GF-D8 (cell line): ENCODE results near the gene SHCBP1L.
"Not testable (repeated sequence)": the region's sequence is repeated elsewhere in the genome, so short reads cannot be mapped to it uniquely, and the experiment has no call there.

ENCODE experiments used
- DNase-seq: peaks from one replicate; lab custom pipeline; 2025; lab: John Stamatoyannopoulos, UW

Gene SHCBP1L

GRCh38 chr1:182965096-182965495 is 12.1 kb upstream of the SHCBP1L start:
- no peak for DNase-seq

GRCh38 chr1:182962554-182963115 is 9.7 kb upstream of the SHCBP1L start:
- no peak for DNase-seq

GRCh38 chr1:182960046-182960445 is 7.1 kb upstream of the SHCBP1L start:
- DNase-seq, result no peak

DNA sequence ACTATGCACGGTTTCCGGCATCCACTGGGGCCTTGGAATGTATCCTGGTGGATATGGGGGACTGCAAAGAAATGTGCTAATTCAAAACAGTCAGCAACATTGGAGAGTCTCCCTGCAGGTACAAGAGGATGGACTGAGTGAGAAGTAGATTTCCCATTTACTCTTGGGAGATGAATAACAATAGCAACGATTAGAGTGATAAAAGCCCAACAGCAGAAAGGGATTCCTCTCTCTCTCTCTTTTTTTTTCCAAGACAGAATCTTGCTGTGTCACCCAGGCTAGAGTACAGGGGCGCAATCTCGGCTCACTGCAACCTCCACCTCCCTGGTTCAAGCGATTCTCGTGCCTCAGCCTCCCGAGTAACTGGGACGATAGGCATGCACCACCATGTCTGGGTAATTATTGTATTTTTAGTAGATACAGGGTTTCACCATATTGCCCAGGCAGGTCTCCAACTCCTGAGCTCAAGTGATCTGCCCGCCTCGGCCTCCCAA is 5.0 kb upstream of the SHCBP1L start:
- DNase-seq, result no peak

DNA sequence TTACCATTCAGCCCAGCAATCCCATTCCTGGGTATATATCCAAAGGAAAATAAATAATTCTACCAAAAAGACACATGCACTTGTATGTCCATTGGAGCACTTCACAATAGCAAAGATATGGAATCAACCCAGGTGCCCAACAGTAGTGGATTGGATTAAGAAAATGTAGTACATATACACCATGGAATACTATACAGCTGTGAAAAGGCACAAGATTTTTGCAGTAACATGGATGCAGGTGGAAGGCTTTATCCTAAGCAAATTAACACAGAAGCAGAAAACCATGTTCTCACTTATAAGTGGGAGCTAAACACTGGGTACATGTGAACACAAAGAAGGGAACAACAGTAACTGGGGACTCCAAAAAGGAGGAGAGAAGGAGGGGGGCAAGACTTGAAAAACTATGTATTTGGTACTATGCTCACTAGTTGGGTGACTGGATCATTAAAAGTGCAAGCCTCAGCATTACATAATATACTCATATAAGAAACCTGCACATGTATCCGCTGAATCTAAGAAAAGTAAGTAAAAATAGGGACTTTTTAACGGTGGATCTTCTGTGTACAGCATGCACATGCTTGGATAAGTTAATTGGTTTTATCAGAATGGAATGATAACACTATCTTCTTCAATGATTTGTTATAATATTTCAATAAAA is 3.9 kb upstream of the SHCBP1L start:
- no peak for DNase-seq

GRCh38 chr1:182955596-182956588 is 2.9 kb upstream of the SHCBP1L start:
- no peak for DNase-seq

DNA sequence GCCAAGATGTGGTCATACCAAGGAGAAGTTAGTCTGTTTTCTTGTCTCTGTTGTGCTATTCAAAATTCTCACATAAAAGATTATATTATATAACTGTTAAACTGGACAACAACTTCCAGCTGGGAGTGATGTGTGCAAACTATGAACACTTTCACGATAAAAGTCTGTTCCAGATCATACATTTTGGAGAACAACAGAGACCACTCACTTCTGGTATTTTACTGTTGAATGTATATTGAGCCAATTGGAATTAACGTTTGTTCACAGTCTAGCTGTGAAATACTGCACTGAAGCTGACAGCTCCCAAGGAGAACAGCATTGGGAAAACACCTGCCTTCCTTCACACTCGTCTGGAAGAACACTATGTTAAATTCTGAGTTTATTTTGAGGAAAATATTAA is 860 bp upstream of the SHCBP1L start:
- DNase-seq, result no peak

DNA sequence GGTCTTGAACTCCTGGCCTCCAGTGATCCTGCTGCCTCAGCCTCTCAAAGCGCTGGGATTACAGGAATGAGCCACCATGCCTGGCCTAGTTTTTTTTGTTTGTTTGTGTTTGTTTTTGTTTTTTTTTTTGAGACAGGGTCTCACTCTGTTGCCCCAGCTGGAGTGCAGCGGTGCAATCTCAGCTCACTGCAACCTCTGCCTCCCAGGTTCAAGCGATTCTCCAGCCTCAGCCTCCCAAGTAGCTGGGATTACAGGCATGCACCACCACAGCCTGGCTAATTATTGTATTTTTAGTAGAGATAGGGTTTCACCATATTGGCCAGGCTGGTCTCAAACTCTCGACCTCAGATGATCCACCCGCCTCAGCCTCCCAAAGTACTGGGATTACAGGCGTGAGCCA is 9.6 kb downstream of the SHCBP1L start:
- not testable (repeated sequence) for DNase-seq

DNA sequence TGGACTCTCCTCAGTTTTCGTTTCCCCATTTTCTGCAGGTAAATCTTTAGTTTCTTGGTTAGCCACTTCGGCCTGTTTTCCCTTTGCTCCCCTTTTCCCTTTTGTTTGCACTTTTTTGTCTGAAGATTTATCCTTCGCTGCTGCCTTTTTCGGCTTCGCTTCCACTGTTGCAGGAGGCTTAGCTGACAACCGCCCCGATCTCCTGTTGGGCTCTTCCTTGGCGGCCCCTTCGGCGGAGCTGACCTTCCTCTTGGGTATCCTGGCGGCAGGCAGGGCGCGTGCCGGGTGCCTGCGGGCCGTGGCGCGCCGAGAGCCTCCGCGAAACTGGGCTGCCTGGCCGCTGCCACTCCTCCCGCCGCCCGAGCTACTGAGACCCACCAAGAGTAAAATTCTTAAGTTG is 10.8 kb downstream of the SHCBP1L start:
- not testable (repeated sequence) for DNase-seq

DNA sequence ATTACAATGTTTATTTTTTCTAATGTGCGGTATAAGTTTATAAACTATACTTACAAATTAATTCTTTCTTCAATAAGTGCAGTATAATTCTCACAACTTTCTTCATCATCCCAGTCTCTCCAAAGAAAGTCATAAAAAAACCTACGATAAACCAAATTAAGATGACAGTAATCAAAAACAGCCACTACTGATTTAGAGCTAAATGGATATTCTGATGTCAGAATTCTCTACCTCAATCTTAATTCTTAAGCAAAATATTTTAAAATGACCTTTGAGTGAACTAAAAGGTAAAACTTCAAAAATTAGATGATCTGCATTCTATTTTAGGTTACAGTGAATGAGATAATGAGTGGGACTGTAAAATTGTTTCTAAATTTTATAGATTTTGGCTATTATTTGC is 13.6 kb downstream of the SHCBP1L start:
- no peak for DNase-seq

DNA sequence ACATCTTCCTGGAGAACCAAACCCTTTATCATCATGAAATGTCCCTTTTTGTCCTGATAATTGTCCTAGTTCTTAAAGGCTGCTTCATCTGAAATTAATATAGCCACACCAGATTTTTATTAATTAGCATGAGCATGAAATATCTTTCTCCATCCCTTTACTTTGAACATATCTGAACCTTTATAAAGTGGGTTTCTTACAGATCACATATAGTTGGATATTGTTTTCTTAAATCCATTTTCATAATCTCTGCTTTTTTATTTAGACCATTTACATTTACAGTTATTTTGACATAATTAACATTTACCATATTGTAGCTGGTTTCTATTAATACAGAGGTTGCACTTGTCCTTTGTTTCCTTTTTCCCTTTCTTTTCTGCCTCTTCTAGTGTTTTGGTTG is 17.2 kb downstream of the SHCBP1L start:
- no peak for DNase-seq

- DNase-seq, result no peak
Observed at GRCh38 chr1:182930985-182931384, 22.0 kb downstream of the SHCBP1L start.

- DNase-seq, result no peak
Observed at GRCh38 chr1:182927693-182928433, 25.1 kb downstream of the SHCBP1L start.

DNA sequence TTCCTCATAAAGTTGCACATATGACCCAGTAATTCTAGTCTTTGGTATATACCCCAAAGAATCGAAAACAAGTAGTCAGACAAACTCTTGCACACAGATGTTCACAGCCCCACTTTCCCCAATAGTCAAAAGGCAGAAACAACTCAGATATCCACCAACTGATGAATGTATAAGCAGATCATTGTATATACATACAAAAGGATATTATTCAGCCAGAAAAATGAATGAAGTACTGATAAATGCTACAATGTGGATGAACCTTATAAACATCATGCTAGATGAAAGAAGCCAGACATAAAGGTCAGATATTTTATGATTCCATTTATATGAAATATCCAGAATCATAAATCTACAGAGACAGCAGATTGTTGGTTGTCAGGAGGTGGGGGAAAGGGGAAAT is 27.3 kb downstream of the SHCBP1L start:
- DNase-seq, result no peak

- no peak for DNase-seq
Observed at GRCh38 chr1:182917378-182917777, 35.6 kb downstream of the SHCBP1L start.

DNA sequence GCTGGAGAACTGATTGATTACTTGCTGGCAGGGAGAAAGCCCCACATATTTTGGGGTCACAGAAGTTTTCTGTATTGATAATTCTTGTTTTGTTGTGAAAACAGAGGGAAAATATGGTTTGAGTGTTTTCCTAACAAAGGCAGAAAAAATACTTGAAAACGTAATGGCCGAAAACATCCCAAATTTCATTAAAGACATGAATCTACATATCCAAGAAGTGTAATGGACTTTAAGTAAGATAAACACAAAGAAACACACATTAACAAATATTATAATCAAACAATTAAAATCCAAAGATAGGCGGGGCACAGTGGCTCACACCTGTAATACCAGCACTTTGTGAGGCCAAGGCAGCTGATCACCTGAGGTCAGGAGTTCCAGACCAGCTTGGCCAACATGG is 39.6 kb downstream of the SHCBP1L start:
- no peak for DNase-seq

DNA sequence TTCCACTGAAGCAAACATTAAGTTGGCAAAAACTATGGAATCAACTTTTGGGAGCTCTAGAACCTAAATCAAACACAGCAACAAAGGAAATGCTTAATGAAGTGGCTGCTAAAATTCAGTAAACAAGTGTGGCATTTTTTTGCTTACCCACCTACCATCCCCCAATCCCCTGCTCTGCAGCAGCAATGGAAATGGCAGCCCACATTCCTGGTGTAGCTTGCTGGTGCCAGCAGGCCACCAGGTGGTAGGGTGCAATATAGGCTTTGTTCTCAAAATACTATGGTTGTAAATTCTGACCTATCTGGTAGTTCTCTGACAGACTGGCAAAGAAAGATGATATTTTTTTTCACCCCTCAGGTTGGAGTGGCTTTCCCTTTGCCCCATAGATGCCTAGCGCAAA is 42.8 kb downstream of the SHCBP1L start:
- no peak for DNase-seq

GRCh38 chr1:182909578-182909977 is 43.4 kb downstream of the SHCBP1L start:
- DNase-seq, result no peak

GRCh38 chr1:182905321-182905720 is 47.6 kb downstream of the SHCBP1L start:
- DNase-seq, result no peak

GRCh38 chr1:182901946-182902345 is 51.0 kb downstream of the SHCBP1L start:
- DNase-seq, result not testable (repeated sequence)

DNA sequence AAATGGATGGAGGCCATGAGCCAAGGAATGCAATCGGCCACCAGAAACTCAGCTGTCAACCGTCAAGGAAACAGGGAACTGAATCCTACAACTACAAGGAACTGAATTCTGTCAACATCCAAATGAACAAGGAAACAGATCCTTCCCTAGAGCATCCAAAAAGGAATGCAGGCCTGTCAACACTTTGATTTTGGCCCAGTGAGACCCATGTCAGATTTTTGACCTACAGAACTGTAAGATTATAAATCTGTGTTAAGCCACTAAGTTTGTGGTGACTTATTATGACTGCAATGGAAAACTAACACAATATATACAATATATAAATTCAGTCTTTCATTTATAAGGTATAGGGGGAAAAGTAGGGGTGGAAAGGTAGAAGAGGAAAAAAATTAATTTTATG is 55.3 kb downstream of the SHCBP1L start:
- no peak for DNase-seq
